ENCODE data around the gene SLC7A1.
"Not testable (repeated sequence)": the region's sequence is repeated elsewhere in the genome, so short reads cannot be mapped to it uniquely, and the experiment has no call there.

The SLC7A1 gene

DNA sequence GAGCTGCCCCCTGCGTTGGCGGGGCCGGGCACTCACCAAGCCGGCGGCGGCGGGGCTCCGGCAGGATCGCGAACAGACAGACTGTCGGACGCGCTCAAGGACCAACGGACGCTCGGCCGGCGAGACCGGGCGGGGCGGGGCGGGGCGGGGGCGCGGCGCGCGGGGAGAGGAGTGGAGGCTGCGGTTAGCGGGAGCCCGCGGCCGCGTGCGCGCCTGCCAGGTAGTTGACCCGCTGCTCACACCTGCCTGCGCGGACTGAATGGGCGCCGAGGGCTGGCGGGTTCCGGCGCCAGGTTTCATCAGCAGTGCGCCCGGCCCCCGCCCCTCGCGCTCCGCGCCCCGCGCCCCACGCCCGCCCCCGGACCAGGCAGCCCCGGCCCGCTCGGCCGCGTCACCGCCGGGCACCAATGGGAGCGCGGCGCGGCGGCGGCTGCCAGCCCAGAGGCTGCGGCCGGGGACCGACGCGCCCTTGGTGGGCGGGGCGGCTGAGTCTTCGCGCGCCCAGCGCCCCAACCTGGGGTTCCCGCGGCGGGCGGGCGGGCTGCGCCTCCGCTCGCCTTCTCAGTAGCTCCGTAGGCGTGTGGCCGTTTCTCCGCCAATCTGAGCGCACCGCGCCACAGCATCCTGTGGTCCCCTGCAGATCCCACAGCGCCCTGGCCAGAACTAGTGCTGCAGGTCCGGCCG lies at the start of gene SLC7A1:
SLC7A1 (minus strand) TSS at position 309 of the 684 bp plus-strand sequence. CDS start 59,500 bp downstream, outside the sequence.
- peaks cover 21% of the 10 kb centered on the region for H3K4me1 ChIP-seq (ENCODE audit: control insufficient read depth, low read depth, low read length)
- peaks cover 9% of the 10 kb centered on the region for H3K27me3 ChIP-seq (ENCODE audit: control insufficient read depth, insufficient read depth, low read length)
- H3K4me3 ChIP-seq (ENCODE audit: low read length) = peak within 1 kb of the TSS; percentile 85
- no peaks in the 10 kb centered on the region for H3K36me3 ChIP-seq (ENCODE audit: control insufficient read depth, low read depth, low read length)
- H3K9me3 ChIP-seq (ENCODE audit: control insufficient read depth, low read depth, low read length) = no peaks in the 10 kb centered on the region
- H3K27ac ChIP-seq (ENCODE audit: low read length) = peak within 1 kb of the TSS; percentile 59
- peak within 1 kb of the TSS; percentile 92 for H3K9ac ChIP-seq (ENCODE audit: low read length)

DNA sequence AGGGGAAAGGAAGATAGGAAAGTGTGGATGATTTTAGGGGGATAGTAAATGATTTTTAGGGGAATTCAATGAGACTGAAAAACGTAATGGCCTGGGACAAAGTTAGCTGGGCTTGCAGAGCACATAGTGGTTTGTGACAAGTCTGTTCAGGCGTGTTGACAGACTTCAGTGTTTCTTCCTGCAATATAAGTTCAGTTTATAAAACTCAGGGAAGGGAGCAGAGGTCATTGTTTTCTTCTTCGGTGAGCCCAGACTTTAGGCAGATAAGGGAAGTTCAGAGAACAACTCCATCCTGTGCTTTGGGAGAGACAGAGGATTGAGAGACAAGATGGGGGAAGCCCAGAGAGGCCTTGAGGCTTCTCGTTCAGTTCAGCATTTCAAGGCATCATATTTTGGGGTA lies 45.2 kb upstream of the SLC7A1 start:
- no peaks in the 10 kb centered on the region for H3K27me3 ChIP-seq (ENCODE audit: control insufficient read depth, insufficient read depth, low read length)
- no peaks in the 10 kb centered on the region for H3K9me3 ChIP-seq (ENCODE audit: control insufficient read depth, low read depth, low read length)
- no peak overlapping the region for H3K9ac ChIP-seq (ENCODE audit: low read length)
- H3K36me3 ChIP-seq (ENCODE audit: control insufficient read depth, low read depth, low read length) = no peaks in the 10 kb centered on the region
- H3K4me1 ChIP-seq (ENCODE audit: control insufficient read depth, low read depth, low read length) = no peaks in the 10 kb centered on the region
- H3K4me3 ChIP-seq (ENCODE audit: low read length) = no peak overlapping the region
- no peak overlapping the region for H3K27ac ChIP-seq (ENCODE audit: low read length)

DNA sequence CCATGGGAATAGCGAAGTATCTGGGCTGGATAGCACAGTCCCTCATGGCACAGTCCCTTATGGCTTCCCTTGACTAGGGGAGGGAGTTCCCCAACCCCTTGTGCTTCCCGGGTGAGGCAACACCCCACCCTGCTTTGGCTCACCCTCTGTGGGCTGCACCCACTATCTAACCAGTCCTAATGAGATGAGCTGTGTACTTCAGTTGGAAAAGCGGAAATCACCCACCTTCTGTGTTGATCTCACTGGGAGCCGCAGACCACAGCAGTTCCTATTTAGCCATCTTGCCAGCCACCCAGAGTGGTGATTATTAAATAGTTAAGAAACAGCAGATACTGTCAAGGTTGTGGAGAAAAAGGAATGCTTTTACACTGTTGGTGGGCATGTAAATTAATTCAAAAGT lies 41.3 kb upstream of the SLC7A1 start:
- not testable (repeated sequence) for H3K4me1 ChIP-seq (ENCODE audit: control insufficient read depth, low read depth, low read length); H3K36me3 ChIP-seq (ENCODE audit: control insufficient read depth, low read depth, low read length); H3K27ac ChIP-seq (ENCODE audit: low read length); H3K9ac ChIP-seq (ENCODE audit: low read length); H3K4me3 ChIP-seq (ENCODE audit: low read length); H3K27me3 ChIP-seq (ENCODE audit: control insufficient read depth, insufficient read depth, low read length); H3K9me3 ChIP-seq (ENCODE audit: control insufficient read depth, low read depth, low read length)

DNA sequence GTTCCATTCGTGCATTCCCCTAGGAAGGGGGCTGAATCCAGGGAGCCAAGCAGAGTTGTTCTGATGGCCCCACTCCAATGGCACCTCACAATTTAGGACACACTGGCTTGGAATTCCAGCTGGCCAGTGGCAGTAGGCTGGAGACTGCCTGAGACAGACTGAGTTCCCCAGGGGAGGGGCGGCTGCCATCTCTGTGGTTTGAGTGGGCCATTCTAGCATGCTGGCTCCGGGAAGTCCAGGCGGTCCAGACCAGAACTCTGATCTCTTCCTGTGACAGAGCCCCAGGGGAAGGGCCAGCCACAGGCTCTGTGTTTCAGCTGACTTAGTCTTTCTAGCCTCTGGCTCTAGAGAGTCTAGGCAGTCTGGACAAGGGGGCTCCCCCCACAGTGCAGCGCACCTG lies 29.5 kb upstream of the SLC7A1 start:
- Histone ChIP-seq H3K4me1 (ENCODE audit: control insufficient read depth, low read depth, low read length) (no peaks in the 10 kb centered on the region), H3K9ac (ENCODE audit: low read length) (no peak overlapping the region), H3K9me3 (ENCODE audit: control insufficient read depth, low read depth, low read length) (no peaks in the 10 kb centered on the region), H3K36me3 (ENCODE audit: control insufficient read depth, low read depth, low read length) (no peaks in the 10 kb centered on the region), H3K4me3 (ENCODE audit: low read length) (no peak overlapping the region), H3K27ac (ENCODE audit: low read length) (no peak overlapping the region), H3K27me3 (ENCODE audit: control insufficient read depth, insufficient read depth, low read length) (no peaks in the 10 kb centered on the region)

DNA sequence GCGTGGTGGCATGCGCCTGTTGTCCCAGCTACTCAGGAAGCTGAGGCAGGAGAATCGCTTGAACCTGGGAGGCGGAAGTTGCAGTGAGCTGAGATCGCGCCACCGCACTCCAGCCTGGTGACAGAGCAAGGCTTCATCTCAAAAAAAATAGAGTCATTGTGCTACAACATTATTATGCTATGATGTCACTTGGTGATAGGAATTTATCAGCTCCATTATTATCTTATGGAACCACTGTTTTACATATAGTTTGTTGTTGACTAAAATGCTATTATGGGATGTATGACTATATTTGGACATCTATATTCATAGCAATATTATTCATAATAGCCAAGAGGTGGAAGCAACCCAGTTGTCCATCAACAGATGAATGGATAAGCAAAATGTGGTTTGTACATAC lies 26.4 kb upstream of the SLC7A1 start:
- Histone ChIP-seq H3K36me3 (ENCODE audit: control insufficient read depth, low read depth, low read length) (no peaks in the 10 kb centered on the region), H3K9ac (ENCODE audit: low read length) (no peak overlapping the region), H3K4me3 (ENCODE audit: low read length) (no peak overlapping the region), H3K9me3 (ENCODE audit: control insufficient read depth, low read depth, low read length) (no peaks in the 10 kb centered on the region), H3K27ac (ENCODE audit: low read length) (no peak overlapping the region), H3K4me1 (ENCODE audit: control insufficient read depth, low read depth, low read length) (no peaks in the 10 kb centered on the region), H3K27me3 (ENCODE audit: control insufficient read depth, insufficient read depth, low read length) (no peaks in the 10 kb centered on the region)

DNA sequence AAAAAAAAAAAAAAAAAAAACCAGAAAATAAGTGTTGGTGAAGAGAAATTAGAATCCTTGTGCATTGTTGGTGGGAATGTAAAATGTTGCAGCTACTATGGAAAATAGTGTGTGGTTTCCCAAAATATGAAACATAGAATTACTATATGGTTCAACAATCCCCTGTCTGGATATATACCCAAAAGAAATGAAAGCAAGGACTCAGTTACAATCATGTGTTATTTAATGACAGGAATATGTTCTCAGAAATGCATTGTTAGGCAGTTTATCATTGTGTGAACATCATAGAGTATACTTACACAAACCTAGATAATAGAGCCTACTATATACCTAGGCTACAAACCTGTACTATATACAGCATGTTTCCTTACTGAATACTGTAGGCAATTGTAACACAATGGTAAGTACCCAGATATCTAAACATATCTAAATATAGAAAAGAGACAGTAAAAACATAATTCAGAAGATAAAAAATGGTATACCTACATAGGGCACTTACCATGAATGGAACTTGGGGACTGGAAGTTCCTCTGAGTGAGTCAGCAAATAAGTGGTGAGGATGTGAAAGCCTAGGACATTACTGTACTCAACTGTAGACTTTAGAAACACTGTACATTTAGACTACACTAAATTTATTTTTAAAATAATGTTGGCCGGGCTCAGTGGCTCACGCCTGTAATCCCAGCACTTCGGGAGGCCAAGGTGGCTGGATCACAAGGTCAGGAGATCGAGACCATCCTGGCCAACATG lies 25.7 kb upstream of the SLC7A1 start:
- H3K4me3 ChIP-seq (ENCODE audit: low read length) = no peak overlapping the region
- H3K36me3 ChIP-seq (ENCODE audit: control insufficient read depth, low read depth, low read length) = no peaks in the 10 kb centered on the region
- no peaks in the 10 kb centered on the region for H3K9me3 ChIP-seq (ENCODE audit: control insufficient read depth, low read depth, low read length)
- no peaks in the 10 kb centered on the region for H3K4me1 ChIP-seq (ENCODE audit: control insufficient read depth, low read depth, low read length)
- no peak overlapping the region for H3K27ac ChIP-seq (ENCODE audit: low read length)
- H3K27me3 ChIP-seq (ENCODE audit: control insufficient read depth, insufficient read depth, low read length) = no peaks in the 10 kb centered on the region
- H3K9ac ChIP-seq (ENCODE audit: low read length) = no peak overlapping the region

DNA sequence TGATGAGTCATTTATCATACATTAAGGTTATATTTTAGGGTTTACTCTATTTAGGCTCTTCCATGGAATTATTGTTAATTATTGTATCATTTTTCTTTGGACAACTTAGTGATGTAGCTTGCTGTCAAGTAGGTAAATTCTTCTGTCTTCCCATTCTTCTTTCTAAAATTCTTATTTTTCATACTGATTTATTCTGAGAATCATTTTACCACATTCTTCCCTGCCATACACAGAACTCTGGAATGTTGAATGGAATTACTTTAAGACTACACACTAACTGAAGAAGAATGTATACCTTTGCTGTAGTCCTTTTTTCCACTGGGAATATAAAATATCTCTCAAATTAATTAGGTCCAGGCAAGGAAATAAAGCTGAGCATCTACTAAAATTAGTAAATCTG lies 24.5 kb upstream of the SLC7A1 start:
- Histone ChIP-seq H3K36me3 (ENCODE audit: control insufficient read depth, low read depth, low read length) (no peaks in the 10 kb centered on the region), H3K27me3 (ENCODE audit: control insufficient read depth, insufficient read depth, low read length) (no peaks in the 10 kb centered on the region), H3K9ac (ENCODE audit: low read length) (no peak overlapping the region), H3K27ac (ENCODE audit: low read length) (no peak overlapping the region), H3K9me3 (ENCODE audit: control insufficient read depth, low read depth, low read length) (no peaks in the 10 kb centered on the region), H3K4me3 (ENCODE audit: low read length) (no peak overlapping the region), H3K4me1 (ENCODE audit: control insufficient read depth, low read depth, low read length) (no peaks in the 10 kb centered on the region)

DNA sequence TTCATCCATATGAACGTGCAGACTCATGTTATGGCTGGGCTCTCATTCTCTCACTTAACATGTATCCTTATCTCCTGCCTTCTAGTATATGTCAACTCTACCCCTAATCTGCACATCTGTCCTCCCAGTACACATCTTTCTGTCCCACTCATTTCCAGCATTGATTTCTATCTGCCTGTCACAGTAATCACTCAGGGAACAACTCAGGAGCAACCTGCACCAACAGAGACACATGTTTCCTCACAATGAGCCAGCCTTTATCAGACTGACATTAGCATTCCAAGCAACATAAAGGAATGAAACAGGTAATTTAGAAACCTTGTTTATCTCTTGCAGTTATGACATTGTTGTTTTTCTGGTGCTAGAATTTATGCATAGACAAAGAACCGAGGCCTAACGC lies 17.6 kb upstream of the SLC7A1 start:
- H3K9ac ChIP-seq (ENCODE audit: low read length) = no peak overlapping the region
- no peak overlapping the region for H3K4me3 ChIP-seq (ENCODE audit: low read length)
- no peaks in the 10 kb centered on the region for H3K27me3 ChIP-seq (ENCODE audit: control insufficient read depth, insufficient read depth, low read length)
- no peaks in the 10 kb centered on the region for H3K4me1 ChIP-seq (ENCODE audit: control insufficient read depth, low read depth, low read length)
- H3K9me3 ChIP-seq (ENCODE audit: control insufficient read depth, low read depth, low read length) = no peaks in the 10 kb centered on the region
- H3K27ac ChIP-seq (ENCODE audit: low read length) = no peak overlapping the region
- H3K36me3 ChIP-seq (ENCODE audit: control insufficient read depth, low read depth, low read length) = no peaks in the 10 kb centered on the region

DNA sequence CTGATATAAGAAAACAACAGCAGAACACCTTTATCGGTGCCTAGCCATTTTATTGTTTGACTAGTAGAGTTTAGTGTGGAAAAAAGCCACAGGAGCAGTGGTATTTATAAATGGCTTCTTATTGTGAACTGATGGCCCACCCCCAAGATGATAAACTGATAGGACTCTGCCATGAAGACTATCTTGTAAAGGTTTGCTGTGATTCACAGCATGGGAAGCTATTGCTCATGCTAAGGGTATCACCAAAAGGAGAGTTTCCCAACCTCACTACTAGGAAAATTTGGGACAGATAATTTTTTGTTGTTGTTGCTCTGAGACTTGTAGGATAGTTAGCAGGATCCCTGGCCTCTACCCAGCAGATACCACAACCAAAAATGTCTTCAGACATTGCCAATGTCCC lies 12.0 kb upstream of the SLC7A1 start:
- Histone ChIP-seq H3K27me3 (ENCODE audit: control insufficient read depth, insufficient read depth, low read length) (no peaks in the 10 kb centered on the region), H3K4me3 (ENCODE audit: low read length) (no peak overlapping the region), H3K4me1 (ENCODE audit: control insufficient read depth, low read depth, low read length) (no peaks in the 10 kb centered on the region), H3K9ac (ENCODE audit: low read length) (no peak overlapping the region), H3K36me3 (ENCODE audit: control insufficient read depth, low read depth, low read length) (no peaks in the 10 kb centered on the region), H3K27ac (ENCODE audit: low read length) (no peak overlapping the region), H3K9me3 (ENCODE audit: control insufficient read depth, low read depth, low read length) (no peaks in the 10 kb centered on the region)

DNA sequence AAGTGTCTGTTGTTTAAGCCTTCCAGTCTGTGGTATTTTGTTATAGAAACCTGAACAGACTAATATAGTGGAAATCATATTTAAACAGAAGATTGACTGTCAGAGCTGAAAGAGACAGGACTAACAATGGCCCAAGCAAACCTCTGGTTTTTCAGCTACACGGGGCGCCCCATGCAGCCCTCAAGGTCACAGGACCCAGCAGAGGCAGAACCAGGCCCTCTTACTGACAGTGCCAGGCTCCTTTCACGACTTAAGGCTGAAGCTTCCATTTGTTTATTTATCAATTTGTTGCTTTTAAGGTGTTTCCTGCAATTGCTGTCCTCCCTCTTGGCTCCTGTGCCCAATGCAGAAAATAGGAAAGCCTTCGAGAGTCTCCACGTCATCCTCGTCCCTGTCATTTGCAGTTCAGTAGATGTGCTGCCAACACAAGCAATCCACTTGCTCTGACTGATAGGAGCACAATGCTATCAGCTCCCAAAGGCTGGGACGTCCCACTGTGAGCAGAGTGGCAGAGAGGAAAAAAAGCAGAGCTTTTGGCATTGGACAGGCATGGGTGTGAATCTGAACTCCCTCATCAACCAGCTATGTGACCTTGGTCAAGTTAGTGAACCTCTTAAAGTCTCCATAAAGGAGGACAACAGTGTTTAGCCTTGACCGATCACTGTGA lies 10.5 kb upstream of the SLC7A1 start:
- H3K4me3 ChIP-seq (ENCODE audit: low read length) = no peak overlapping the region
- no peaks in the 10 kb centered on the region for H3K4me1 ChIP-seq (ENCODE audit: control insufficient read depth, low read depth, low read length)
- no peak overlapping the region for H3K27ac ChIP-seq (ENCODE audit: low read length)
- no peak overlapping the region for H3K9ac ChIP-seq (ENCODE audit: low read length)
- no peaks in the 10 kb centered on the region for H3K27me3 ChIP-seq (ENCODE audit: control insufficient read depth, insufficient read depth, low read length)
- no peaks in the 10 kb centered on the region for H3K36me3 ChIP-seq (ENCODE audit: control insufficient read depth, low read depth, low read length)
- H3K9me3 ChIP-seq (ENCODE audit: control insufficient read depth, low read depth, low read length) = no peaks in the 10 kb centered on the region

DNA sequence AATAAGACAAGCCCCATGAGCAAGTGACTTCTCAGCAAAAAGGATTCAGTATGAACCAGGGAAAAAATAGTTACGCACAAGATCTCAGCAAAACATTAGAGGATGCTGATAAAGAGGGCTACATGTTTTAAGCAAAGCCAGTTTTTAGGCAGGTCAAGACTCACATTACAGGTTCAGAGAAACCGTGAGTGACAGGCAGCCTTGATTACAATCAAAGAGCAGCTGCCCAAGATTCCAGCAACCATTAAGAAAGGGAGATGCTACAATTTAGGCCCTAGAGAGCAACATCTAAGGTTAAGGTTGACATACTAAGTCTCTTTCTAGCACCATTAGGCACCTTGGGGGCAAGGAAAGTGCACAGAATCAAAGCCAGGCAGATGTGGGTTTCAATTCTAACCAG lies 2.8 kb upstream of the SLC7A1 start:
- no peaks in the 10 kb centered on the region for H3K36me3 ChIP-seq (ENCODE audit: control insufficient read depth, low read depth, low read length)
- no peaks in the 10 kb centered on the region for H3K9me3 ChIP-seq (ENCODE audit: control insufficient read depth, low read depth, low read length)

More for the DNA sequence above, 2.8 kb upstream of the SLC7A1 start:
- no peak overlapping the region for H3K9ac ChIP-seq (ENCODE audit: low read length)
- H3K4me3 ChIP-seq (ENCODE audit: low read length) = no peak overlapping the region
- no peak overlapping the region for H3K27ac ChIP-seq (ENCODE audit: low read length)
- H3K27me3 ChIP-seq (ENCODE audit: control insufficient read depth, insufficient read depth, low read length) = peaks cover 9% of the 10 kb centered on the region
- H3K4me1 ChIP-seq (ENCODE audit: control insufficient read depth, low read depth, low read length) = peaks cover 10% of the 10 kb centered on the region

All from iPS-18a (cell line).